Amniotic epithelial cell (primary cell): ENCODE results near the gene ALPK3.
A peak's percentile ranks its signal among the peaks of the same experiment; 100 is the strongest.

Source experiments
- DNase-seq: peaks from one replicate; pipeline ENCODE4 v3.0.0-alpha.2; 2010; ENCODE audit warnings: low read depth

ALPK3 gene

DNA sequence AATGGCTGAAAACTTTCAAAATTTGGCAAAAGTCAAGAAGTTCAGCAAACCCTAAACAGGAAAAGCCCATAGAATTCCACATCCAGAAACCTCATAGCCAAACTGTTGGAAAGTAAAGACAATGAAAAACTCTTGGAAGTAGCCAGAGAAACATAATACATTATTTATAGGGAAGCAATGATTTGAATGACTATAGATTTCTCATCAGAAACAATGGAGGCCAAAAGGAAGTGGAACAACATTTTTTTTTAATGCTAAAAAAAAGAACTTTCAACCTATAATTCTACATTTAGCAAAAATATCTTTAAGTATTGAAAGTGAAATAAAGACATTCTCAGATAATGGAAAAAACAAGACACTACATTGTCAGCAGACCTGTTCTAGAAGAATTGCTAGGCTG, 30.2 kb downstream of the ALPK3 start:
- no peak for DNase-seq

DNA sequence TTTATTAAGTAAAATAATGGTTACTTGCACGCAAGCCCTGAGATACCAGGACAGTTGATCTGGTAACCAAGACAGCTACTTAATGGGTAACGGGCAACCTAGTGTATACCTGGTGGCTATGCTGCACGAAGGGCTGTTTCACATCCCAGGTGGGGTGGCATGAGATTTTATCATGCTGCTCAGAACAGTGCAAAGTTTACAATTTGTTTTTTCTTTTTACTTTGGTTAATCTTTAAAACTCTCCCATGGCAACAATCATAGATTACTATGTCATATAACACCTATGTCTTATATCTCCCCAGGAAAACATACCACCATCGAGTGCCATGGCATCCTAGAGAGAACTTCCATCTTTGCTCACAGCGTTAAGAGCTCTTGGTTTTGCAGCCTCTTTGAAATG, 35.1 kb downstream of the ALPK3 start:
- DNase-seq = no peak

DNA sequence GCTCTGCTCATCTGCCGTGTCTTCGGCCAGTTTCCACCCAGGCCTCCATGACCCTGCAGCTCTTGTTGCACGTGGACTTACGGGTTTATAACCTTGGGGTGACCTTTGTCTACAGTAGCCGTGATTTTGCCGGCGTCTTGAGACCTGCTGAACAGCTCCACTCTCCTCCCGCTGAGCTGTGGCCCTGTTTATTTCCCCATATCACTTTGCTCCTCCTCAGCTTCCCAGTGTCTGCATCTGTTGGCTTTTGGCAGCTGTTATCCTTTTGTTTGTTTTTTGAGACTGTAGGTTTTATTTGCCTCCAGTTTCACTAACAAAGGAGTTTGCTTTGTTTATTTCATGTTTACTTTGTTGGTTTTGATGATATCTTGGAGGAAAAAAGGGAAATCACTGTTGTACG, 38.0 kb downstream of the ALPK3 start:
- no peak for DNase-seq

DNA sequence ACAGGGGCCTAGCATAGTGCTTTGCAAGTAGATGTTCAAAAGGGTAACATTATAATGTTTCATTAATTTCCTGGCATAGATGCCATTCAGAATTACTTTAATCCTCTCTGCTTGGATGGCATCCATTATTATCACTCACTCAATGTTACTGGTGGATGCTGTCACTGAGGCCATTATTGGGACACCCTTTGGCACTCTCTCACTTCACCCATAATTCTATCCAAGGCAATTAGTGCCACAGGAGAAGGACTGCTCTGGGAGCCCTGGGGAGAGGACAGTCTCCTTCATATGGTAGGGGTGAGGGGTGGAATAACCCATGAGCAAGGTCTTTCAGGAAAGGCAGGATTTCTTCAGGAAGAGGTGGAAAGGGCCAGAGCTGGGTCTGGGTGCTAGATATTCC, 38.6 kb downstream of the ALPK3 start:
- DNase-seq = no peak

DNA sequence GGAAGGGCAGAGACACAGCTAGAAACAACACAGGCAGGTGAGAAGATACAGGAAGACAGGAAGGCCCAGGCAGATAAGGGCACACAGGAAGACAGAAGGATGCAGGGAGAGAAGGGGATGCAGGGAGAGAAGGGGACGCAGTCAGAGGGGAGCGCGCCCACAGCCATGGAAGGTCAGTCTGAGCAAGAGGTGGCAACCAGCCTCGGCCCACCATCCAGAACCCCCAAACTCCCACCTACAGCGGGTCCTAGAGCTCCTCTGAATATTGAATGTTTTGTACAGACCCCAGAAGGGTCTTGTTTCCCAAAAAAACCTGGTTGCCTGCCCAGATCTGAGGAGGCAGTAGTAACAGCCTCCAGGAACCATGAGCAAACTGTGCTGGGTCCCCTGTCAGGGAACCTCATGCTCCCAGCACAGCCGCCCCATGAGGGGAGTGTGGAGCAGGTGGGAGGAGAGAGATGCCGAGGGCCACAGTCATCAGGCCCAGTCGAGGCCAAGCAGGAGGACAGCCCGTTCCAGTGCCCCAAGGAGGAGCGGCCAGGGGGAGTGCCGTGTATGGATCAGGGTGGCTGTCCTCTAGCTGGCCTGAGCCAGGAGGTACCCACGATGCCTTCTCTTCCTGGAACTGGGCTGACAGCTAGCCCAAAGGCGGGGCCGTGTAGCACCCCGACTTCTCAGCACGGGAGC, 39.7 kb downstream of the ALPK3 start:
- no peak for DNase-seq

DNA sequence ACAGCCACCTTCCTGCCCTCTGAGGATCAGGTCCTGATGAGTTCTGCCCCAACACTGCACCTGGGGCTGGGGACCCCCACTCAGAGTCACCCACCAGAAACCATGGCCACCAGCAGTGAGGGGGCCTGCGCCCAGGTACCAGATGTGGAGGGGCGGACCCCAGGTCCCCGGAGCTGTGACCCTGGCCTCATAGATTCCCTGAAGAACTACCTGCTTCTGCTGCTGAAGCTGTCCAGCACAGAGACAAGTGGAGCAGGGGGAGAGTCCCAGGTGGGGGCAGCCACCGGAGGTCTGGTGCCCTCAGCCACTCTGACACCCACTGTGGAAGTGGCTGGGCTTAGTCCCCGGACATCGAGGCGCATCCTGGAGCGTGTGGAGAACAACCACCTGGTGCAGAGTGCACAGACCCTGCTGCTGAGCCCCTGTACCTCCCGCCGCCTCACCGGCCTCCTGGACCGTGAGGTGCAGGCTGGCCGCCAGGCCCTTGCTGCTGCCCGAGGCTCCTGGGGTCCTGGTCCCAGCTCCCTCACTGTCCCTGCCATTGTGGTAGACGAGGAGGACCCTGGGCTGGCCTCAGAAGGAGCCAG, 40.4 kb downstream of the ALPK3 start:
- no peak for DNase-seq

DNA sequence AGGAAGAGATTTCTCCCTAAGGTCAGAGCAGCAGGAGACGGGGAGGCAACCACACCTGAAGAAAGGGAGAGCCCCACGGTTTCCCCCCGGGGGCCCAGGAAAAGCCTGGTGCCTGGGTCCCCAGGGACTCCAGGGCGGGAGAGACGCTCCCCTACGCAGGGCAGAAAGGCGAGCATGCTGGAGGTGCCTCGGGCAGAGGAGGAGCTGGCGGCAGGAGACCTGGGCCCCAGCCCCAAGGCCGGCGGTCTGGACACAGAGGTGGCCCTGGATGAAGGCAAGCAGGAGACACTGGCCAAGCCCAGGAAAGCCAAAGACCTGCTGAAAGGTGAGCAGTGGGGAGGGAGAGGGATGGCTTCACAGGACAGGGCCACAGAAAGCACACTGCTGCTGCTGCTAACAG, 41.1 kb downstream of the ALPK3 start:
- DNase-seq = no peak

DNA sequence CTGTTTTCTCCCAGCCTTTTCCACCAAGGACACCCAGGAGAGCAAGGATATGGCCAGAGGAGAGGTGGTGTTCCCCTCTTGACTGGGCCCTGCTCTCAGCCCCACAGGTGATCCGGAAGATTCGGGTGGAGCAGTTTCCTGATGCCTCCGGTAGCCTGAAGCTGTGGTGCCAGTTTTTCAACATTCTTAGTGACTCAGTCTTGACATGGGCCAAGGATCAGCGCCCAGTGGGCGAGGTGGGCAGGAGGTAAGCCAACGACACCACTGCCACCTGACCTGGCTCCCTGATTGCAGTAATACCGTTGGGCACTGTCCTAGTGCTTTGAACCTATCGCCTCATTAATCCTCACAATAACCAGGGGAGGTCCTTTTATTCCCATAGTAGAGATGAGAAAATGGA, 42.0 kb downstream of the ALPK3 start:
- no peak for DNase-seq

DNA sequence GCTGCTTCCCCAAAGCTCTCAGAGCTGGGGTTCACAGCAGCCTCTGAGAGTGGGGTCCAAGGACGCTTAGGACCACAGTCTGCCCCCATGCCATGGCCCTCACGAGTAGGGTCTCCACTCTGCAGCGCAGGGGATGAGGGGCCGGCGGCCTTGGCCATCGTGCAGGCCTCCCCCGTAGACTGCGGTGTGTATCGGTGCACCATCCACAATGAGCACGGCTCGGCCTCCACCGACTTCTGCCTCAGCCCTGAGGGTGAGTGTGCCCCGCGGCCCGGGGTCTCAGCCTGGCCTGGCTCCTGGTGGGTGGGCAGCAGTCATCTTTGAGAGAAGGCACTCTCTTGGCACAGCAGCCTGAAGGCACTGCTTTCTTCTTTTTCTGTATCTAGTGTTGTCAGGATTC, 42.5 kb downstream of the ALPK3 start:
- DNase-seq = no peak

DNA sequence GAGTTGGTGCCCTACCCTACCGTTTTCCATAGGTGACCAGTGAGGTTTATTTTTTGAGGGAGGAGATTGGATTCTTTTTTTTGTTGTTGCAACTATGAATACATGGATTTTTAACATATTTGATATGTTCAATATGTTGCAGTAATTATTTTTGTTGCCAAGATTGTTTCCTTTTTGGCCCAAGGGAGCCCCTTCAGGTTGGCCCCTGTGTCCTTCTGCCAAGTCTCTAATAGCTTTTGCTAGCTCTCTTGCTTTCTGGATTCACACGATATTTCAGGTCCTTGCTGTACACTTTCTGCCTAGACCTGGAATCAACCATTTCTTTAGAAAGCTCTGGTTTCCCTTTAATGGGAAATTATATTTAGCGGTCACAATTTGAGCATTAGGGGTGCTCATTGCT, 44.6 kb downstream of the ALPK3 start:
- DNase-seq = no peak

DNA sequence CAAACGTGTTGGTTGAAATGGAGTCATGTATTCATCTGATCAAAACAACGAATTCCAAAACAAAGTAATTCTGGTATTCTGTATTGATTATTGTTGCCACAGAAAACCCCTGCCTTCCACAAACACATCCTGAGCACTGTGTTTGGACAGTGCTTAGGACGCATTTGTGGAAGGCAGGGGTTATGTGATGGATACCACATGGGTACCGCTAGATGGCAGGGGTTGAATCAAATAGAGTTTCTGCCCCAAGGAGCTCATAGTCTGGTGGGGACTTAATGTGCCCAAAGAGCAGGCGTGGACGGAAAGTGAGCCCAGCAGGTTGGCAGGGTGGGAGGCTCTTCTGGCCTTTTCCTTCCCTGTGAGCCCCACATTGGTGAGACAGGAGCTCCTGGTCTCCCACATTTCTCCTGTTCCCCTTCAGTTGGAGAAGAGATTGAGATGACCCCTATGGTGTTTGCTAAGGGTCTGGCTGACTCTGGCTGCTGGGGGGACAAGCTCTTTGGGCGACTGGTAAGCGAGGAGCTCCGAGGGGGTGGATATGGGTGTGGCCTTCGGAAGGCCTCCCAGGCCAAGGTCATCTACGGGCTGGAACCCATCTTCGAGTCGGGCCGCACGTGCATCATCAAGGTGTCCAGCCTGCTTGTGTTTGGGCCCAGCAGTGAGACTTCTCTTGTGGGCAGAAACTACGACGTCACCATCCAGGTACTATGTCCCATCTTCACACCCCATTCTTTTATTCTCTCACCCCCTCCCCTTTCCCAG, 45.2 kb downstream of the ALPK3 start:
- no peak for DNase-seq

DNA sequence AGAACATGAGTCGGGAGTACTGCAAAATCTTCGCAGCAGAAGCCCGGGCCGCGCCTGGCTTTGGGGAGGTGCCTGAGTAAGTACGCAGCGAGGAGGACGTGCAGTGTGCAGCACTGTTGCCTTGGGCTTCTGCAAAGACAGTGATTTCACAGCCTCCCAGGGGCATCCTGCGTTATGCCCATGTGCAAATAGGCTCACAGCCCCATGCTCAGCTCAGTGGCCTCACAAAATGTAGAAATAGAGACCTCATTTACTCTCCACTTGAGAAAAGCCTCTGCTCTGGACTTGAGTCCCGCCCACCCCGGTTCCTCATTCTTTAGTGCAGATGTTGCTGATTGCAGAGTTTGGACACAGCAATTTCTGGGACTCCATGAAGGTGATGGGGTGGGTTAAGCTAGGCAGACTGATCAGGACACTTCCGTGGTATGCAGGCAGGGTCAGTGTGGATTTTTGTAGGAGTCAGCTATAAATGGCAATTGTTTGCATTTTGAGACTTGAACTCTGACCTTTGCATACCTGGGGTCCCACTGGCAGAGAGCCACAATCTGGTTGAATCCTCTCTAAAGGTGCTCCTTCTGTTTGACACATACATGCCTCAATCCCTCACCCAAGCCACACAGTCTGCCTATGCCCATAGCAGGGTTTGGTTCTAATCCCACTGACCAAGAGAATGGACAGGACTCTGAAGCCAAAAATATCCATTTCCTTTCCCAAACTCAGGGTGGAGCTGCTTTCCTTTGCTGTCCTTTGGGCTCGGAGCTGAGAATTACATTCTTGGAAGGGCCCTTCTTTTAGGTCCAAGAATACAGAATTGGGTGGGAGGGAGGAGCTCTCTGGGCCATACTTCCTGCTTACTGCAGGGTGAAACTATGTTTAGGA, 46.6 kb downstream of the ALPK3 start:
- no peak for DNase-seq

DNA sequence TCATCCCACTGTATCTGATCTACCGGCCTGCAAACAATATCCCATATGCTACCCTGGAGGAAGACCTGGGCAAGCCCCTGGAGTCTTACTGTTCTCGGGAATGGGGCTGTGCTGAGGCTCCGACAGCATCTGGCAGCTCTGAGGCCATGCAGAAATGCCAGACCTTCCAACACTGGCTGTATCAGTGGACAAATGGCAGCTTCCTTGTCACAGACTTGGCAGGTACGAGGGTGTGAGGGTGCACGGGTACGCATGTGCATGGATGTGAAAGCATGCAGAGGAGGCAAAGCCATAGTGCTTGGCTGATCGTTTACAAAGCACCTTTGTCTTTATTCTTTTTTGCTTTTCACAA, 47.3 kb downstream of the ALPK3 start:
- DNase-seq = no peak

DNA sequence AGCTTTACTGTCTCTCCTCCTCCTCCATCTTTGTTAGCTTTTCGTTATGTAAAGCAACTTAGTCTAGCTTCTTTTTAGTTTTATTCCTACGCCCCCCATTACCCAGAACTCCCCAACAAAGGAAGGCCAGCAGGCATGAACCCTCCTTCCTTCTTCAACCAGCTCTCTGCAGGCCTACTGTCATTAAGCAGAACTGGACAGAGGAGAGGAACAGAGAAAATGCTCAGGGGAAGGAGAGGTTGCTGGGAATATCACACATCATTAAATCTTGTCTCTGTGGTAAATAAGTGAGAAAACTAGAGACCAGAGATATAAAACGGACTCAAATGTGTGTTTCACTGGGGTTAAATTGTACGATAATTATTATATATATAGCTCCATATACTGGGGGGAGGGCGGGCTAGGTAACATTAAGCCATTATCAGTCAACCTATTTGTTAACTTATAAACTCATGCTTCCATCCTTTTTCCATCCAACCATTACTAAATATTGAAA, 48.0 kb downstream of the ALPK3 start:
- no peak for DNase-seq

DNA sequence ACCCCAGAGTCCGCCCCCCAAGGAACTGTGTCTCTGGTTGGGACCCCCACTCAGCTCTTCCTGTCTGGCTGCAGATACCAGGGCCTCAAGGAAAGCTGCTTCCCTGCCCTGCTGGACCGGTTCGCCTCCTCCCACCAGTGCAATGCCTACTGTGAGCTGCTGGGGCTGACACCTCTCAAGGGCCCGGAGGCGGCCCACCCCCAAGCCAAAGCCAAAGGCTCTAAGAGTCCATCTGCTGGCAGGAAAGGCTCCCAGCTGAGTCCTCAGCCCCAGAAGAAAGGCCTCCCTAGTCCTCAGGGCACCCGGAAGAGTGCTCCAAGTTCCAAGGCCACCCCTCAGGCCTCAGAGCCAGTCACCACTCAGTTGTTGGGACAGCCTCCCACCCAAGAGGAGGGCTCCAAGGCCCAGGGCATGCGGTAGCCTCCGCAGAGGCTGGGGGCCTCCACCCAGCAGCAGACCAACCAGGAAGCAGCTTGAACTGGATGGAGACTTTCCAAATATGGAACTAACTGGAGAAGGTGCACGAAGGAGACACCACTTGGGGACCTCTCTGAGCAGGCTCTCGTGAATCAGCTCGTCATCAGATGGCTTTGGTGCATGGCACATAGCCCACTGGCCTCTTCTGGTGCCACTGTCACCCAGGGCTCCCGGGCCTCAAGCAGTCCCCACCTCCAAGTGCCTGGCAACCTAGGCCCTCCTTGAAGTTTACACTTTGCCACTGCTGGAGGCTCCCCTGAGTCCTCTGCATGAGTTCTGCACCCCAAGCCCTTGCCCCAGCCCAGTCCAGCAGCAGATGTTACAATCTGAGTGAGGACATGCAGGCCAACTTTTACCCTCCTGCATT, 51.1 kb downstream of the ALPK3 start:
- no peak for DNase-seq

DNA sequence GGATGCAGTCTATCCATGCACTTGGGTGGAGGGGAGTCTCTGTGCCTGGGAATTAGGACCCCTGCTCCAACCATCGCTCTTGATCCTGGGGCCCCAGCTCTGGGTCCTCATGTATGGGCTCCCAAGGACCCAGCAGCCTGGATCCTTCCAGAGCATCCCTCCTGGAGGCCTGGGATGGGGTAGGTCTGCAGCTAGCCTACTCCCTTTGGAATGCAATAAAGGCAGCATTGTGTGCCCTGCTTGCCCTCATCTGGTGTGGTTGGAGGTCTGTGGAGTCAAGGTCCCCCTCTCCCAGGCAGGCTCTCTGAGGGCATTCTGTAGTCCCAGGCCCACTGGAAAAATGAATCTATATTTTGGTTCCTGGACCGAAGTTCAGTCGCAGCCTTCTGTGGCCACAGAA, 52.4 kb downstream of the ALPK3 start:
- no peak for DNase-seq

DNA sequence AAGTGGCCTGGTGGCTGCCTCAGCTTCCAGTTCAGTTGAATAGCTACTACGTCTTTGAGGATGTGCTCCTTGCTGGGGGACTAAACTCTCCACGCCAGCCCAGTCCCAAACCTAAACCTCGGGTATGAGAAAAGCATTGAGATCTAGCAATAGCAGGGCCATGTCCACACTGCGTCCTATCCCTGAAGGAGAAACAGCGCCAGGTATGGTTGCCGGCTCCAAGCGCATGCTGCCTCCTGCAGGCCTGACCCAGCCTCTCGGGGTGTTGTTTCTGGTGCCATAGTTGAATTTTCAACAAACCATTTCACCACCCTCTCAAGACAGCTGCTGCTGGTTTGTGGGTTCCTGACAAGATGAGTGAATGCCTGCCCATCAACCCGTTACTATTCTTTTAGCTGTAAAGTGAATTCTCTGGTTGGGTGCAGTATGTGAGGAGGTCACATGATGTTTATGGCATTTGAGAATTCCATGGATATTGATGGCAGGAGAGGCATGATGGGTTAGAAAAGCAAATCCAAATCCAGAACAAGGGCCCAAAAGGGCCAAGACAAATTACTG, 54.4 kb downstream of the ALPK3 start:
- no peak for DNase-seq

DNA sequence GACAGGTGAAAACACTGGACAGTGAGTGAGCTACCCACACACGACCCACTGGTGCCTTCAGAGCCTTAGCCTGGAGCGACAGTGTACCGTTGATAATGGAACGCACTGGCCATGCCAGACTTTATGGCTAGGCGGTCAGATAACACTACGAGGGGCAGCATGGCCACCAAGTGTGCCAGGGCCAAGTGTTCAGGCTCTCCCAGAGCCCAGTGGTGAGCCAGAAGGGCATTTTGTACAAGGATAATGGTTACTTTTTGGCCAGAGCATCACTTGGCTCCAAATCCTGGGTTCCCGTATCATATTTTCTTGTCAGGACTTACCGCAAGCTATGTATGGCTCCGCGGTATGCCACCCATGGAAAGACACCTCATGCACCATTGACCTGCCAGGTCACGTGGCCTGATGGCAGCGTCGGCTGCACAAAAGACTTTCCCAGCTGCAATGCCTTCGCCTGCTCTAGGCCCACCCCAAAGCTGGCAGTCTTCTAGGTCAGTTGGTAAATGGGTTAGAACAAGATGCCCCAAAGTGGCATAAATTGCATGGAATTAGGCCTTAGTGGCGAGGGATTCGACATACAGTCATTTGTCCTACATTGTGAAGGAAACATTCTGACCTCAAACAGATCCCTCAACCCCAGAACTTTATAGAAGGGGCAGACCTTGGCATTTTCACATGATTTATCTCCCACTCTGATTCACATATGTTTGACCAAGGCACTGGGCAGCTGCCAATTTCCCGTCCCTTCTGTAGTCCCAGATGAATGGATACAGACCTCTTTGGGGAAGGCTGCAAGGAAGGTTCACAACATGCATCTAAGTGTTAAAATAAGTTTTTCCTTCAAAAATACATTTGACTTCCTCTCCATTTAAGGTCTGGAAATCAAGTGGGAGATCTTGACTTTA, 55.1 kb downstream of the ALPK3 start:
- DNase-seq = peak; percentile 61

DNA sequence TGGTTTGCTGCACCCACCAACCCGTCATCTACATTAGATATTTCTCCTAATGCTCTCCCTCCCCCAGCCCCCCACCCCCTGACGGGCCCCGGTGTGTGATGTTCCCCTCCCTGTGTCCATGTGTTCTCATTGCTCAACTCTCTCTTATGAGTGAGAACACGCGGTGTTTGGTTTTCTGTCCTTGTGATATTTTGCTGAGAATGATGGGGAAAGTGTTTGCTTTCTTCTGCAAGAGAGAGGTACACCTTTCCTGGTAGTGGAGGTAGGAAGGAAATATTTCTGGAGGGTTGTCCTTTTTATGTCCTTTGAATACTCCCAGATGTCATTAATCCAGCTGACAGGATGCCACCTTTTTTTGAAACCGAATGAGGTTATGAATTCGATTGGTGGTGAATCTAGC, 56.8 kb downstream of the ALPK3 start:
- no peak for DNase-seq
